HCT116 (cell line): Measurements from ENCODE around the gene SLIT1.

Experiments
- EZH2 ChIP-seq: fragments of 200-600 bp; sonication (generic); IDR thresholded peaks from 2 replicates; pipeline ENCODE4 v1.6.1; 2017; ENCODE audit warnings: antibody characterized with exemption, mixed run types
- TF ChIP-seq, protein P1 (sequence below), 3 experiments: fragments of 200-600 bp in 1 of 3; sonication (generic) in 1 of 3; IDR thresholded peaks in 2 of 3; conservative IDR thresholded peaks in 1 of 3; 2 replicates each; pipeline ENCODE4 v1.5.1; 2012 to 2017; ENCODE audit warnings: low read depth in 2 of 3, low read length in 2 of 3, antibody characterized with exemption in 1 of 3, borderline replicate concordance in 1 of 3, control low read depth in 1 of 3, mild to moderate bottlenecking in 1 of 3, mixed read lengths in 1 of 3, mixed run types in 1 of 3, moderate library complexity in 1 of 3; ENCODE audit not compliant: insufficient read depth in 1 of 3

DNA sequence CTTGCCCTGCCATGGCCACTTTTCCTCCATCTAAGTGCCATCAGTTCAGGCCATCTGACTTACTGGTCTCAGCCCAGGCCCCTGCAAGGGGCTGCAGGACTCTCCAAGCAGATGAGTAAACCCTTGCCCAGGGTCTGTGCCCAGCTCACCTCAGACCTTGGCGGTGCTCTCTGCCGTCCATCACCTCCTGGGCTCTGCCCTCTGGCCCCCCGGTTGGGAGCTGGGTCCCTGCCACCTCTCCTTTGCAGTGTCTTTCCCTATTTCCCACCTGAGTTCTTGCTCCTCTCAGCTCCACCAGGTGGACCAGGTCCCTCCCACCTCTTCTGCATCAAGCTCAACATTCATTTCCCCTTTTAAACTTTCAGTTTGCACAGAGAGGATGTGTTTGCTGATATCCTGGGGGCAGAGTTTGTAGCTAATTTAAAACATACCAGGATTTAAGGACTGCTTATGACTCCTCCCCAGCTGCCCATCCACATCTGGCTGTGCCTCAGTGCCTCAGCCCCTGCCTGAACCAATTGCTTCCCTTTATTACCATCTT lies 135.5 kb downstream of the SLIT1 start:
- no peak for TF ChIP-seq EZH2
- TF ChIP-seq, protein P1, sequence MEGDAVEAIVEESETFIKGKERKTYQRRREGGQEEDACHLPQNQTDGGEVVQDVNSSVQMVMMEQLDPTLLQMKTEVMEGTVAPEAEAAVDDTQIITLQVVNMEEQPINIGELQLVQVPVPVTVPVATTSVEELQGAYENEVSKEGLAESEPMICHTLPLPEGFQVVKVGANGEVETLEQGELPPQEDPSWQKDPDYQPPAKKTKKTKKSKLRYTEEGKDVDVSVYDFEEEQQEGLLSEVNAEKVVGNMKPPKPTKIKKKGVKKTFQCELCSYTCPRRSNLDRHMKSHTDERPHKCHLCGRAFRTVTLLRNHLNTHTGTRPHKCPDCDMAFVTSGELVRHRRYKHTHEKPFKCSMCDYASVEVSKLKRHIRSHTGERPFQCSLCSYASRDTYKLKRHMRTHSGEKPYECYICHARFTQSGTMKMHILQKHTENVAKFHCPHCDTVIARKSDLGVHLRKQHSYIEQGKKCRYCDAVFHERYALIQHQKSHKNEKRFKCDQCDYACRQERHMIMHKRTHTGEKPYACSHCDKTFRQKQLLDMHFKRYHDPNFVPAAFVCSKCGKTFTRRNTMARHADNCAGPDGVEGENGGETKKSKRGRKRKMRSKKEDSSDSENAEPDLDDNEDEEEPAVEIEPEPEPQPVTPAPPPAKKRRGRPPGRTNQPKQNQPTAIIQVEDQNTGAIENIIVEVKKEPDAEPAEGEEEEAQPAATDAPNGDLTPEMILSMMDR (IDR thresholded peaks at IDR 0.05 in 2 of 3, conservative IDR thresholded peaks at IDR 0.05 in 1 of 3; ENCODE audit: borderline replicate concordance in 1 of 3, insufficient read depth in 1 of 3, low read depth in 2 of 3, low read length in 2 of 3): no peak
